Measurements from ENCODE around the gene IFI35.
A peak's percentile ranks its signal among the peaks of the same experiment; 100 is the strongest.
"Not testable (repeated sequence)": the region's sequence is repeated elsewhere in the genome, so short reads cannot be mapped to it uniquely, and the experiment has no call there.

The IFI35 gene

DNA sequence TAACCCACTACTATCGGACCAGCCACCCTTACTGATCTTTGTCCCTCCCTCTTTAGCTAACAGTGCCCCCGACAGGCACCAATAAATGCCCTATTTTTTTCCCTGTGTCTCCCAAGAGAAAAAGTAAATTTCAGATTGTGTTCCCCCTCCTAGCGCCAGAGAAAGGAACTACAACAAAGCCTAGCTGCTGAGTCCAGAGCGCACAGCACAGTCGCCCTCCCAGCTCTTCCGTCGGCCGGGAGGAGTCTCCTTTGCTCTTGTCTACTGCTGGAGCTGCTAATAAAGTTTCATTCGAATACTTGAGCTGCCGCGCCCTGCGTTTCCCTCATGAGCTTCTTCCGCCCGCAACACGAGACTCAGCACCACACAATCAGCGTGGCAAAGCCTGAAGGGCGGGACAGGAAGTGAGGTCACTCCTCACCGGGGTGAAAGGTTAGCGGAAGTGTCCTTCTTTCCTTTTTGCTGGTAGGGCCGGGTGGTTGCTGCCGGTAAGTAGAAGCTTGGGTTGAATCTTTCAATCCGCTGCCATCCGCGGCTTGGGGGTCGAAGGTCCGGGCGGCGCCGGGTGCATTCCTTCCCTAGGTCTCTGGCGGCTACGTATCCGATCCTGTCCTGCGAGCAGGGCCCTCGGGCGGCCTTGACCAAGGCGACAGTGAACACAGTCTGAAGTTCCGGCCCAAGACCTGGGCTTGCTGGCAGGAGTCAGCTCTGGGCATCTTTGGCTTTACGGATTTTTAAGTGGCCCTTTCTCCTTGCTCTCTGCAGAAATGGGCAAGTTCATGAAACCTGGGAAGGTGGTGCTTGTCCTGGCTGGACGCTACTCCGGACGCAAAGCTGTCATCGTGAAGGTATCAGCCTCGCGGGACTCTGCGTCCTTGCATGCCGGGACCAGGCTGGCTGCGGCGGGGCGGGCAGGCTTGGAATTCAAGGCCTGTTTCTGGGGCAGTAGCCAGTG, 8.3 kb upstream of the IFI35 start, which contains the start of gene RPL27:
Gene RPL27, plus strand, starts transcription at position 436 of the 955 bp plus-strand sequence. Its CDS starts 332 bp downstream, at position 768.
- peak; percentile 94 for DNase-seq (ENCODE audit: low read depth, low spot score)

DNA sequence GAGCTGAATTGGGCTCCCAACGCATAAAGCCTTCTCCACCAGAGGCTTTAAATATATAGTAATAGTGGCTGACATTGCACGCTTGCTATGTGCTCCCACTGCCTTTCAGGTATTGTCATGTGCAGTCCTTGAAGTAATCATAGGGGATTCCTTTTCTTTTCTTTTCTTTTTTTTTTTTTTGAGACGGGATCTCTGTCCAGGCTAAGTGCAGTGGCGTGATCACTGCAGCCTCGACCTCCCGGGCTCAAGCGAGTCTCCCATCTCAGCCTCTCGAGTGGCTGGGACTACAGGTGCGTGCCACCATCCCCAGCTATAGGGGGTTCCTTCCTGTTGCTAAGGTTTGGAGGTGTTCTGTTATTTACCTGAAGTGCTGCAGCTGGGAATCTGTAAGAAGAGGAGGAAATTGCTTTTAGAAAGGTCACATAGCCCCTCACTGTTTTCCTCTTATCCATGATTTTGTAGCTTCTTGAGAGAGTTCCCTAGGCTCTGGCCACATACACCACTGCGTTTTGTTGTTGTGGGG, 7.5 kb upstream of the IFI35 start:
- DNase-seq (ENCODE audit: low read depth, low spot score) = no peak

GRCh38 chr17:43000894-43001293, 5.7 kb upstream of the IFI35 start:
- DNase-seq (ENCODE audit: low read depth, low spot score) = not testable (repeated sequence)

DNA sequence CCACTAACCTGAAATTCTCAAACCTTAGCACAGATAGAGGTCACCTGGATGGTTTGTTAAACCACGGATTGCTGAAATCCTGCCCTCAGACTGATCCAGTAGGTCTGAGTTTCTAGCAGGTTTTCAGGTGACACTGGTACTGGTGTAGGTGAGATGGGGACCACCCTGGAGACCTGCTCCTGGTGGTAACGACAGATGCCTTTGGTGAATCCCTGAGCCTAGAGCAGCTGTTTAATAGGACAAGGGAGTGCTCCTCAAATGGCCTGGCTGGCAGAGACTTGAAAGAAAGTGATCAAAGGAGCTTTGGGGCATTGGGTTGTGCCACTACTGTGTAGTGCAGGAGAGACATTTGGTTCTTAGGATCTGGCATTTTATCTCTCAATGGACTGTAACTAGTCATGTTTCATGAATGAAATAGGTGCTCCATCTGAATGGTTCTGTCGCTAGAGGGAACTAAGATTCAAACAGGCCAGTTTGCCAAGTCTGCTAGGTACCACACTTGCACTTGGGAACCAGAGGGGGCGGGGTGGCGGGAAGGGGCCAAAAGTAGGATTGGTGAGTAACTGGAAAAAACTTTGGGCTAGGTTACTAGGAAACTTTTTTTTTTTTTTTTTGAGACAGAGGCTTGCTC, 2.9 kb upstream of the IFI35 start:
- no peak for DNase-seq (ENCODE audit: low read depth, low spot score)

GRCh38 chr17:43010667-43011308, 4.2 kb downstream of the IFI35 start:
- DNase-seq (ENCODE audit: low read depth, low spot score) = no peak

DNA sequence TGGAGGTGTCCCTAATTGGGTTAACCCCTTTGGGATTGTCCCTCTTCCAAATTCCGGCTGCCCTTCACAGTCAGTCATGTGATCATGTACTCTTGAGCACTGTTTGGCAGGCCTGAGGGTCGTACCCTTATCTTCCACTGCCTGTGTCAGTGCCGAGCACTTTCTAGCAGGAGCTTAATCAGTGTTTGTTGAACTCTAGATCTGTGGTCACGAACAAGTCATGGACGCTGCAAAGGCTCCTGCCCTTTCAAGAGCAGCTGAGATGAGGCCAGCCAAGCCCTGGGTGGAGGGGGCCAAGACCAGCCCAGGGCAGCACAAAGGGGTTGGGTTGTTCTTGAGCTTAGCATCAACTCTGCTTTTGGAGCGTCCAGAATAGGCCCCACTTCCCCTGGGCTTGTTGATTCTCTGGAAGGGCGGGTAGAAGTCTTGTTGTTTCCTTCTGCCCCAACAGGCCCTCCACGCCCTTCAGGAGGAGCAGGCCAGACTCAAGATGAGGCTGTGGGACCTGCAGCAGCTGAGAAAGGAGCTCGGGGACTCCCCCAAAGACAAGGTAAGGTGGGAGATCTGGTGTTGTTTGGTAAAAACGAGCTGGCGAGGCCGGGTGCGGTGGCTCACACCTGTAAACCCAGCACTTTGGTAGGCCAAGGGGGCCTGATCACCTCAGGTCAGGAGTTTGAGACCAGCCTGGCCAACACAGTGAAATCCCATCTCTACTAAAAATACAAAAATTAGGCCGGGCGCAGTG, 5.3 kb downstream of the IFI35 start:
- no peak for DNase-seq (ENCODE audit: low read depth, low spot score)

DNA sequence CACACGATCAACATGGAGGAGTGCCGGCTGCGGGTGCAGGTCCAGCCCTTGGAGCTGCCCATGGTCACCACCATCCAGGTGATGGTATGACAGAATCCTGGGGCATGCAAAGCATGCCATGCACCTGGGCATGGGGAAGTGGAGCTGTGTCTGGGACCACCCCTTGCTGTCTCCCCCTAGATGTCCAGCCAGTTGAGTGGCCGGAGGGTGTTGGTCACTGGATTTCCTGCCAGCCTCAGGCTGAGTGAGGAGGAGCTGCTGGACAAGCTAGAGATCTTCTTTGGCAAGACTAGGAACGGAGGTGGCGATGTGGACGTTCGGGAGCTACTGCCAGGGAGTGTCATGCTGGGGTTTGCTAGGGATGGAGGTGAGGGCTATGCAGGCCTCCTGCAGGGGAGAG, 6.7 kb downstream of the IFI35 start:
- no peak for DNase-seq (ENCODE audit: low read depth, low spot score)

DNA sequence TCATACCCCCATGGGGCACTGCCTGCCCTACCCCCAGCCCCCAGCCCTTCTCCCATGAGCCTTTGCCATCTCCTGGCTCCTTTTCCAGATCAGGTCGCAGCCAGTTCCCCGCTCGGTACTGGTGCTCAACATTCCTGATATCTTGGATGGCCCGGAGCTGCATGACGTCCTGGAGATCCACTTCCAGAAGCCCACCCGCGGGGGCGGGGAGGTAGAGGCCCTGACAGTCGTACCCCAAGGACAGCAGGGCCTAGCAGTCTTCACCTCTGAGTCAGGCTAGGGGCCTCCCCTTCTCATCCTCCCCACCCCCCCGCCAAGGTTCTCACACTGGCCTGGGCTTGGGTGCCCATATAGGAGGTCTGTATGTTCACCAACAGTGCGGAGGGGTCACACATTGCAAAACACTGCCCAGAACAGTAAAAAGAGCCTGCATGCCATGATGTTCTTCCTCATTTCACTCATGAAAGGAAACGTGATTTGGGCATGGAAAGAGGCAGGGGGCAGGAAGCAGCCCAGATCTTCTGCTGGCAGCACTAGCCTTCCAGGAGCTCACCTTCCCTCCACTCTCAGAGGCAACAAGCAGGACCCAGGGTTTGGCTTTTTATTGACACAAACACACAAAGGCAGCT, 7.5 kb downstream of the IFI35 start:
- DNase-seq (ENCODE audit: low read depth, low spot score) = no peak

GRCh38 chr17:43014649-43015542, 8.3 kb downstream of the IFI35 start:
- DNase-seq (ENCODE audit: low read depth, low spot score) = no peak

DNA sequence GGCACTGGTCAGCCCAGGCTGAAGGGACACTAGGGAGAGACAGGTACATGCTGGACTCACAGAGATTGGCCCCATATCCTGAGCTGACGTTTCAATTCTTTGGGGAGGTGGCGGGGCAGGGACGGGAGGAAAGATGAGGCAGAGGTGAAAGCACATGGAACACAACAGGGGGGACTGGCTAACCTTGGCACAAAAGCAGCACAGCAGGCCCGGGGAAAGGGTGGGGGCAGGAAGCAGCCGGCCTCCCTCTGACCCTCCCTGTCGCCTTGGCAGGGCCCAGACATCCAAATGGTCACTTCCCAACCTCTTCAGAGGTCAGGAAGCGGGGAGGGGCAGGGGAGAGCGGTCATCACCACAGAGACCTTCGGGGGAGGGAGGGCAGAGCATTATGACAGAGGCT, 9.0 kb downstream of the IFI35 start:
- no peak for DNase-seq (ENCODE audit: low read depth, low spot score)

DNA sequence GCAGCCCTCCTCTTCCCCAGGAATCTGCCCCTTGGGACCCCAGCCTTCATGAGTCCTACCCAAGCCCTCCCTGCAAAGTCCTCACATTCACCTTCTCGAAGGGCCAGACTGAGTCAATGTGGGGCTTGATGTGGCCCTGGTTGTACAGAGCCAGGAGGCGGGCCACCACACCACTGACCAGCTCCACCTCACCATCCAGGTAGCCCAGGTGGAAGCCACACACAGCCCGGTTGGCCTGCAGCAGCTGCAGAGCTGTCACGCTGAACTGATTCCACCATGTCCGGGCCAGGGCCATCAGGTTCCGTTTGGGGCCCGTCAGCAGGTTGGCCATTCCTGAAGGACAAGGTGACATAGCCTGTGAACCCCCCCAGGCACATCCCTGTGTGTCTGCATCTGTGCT, 9.6 kb downstream of the IFI35 start:
- no peak for DNase-seq (ENCODE audit: low read depth, low spot score)

- DNase-seq (ENCODE audit: low read depth, low spot score) = no peak
These were observed 11.6 kb downstream of the IFI35 start for GRCh38 chr17:43018008-43018853.

GRCh38 chr17:43018932-43019331, 12.3 kb downstream of the IFI35 start:
- DNase-seq (ENCODE audit: low read depth, low spot score) = no peak

DNA sequence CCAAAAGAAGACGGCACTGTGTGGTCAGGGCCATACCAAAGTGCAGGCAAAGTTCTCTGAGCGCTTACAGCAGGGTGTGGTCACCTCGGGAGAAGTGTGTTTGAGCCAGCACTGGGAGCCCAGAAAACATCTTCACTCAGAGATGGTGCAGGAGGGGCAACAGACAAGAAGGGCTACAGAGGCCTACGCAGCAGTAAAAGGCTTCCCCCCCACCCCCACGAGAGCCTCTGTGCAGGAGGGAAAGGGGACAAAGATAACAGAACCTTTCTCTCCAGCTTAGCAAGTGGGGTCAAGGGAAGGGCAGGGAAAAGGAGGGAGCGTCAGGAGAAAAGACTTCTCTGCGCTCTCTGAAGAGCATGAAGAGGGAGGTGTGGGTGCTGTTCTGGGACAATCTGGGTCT, 12.8 kb downstream of the IFI35 start:
- no peak for DNase-seq (ENCODE audit: low read depth, low spot score)

DNA sequence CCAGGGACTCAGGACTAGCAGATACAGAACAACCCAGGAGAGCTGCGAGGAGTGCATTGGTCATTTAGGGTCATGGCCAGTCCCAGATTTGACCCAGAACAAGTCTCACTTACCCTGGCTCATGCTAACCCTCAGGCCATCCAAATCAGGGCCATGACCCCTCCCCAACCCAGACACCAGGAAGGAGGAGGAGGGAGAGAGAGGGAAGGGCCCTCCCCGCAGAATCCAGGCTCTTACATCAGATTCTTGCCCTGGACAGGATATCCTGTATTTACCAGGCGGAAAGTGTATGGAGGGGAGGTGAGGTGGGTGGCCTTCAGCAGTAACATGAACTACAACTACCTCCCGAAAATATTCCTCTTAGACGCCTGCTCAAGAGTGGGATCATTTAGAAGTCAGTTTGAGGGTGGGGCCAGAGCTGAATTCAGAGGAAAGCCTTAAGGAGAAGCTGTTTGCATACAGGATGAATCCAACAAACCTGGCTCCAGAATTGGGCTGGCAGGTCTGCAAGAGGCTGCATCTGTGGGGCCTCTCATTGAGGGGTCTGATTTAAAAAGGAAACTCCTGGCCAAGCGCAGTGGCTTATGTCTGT, 13.5 kb downstream of the IFI35 start:
- DNase-seq (ENCODE audit: low read depth, low spot score) = no peak

GRCh38 chr17:43020789-43021740, 14.5 kb downstream of the IFI35 start:
- DNase-seq (ENCODE audit: low read depth, low spot score) = no peak

GRCh38 chr17:43021741-43022512, 15.3 kb downstream of the IFI35 start, which contains the start of gene VAT1:
VAT1 (minus strand) TSS chr17:43022385; CDS start chr17:43022322, 63 bp downstream.
- DNase-seq (ENCODE audit: low read depth, low spot score) = peak; percentile 38

Measured in activated naive CD8-positive, alpha-beta T cell treated with anti-CD3 and anti-CD28 coated beads, Interleukin-2, amount 50 U/mL, for 16 hours (primary cell).